ENCODE results near the gene RASGRP4.
A peak's percentile ranks its signal among the peaks of the same experiment; 100 is the strongest.
"Not testable (repeated sequence)": the region's sequence is repeated elsewhere in the genome, so short reads cannot be mapped to it uniquely, and the experiment has no call there.

RASGRP4 gene, protein sequence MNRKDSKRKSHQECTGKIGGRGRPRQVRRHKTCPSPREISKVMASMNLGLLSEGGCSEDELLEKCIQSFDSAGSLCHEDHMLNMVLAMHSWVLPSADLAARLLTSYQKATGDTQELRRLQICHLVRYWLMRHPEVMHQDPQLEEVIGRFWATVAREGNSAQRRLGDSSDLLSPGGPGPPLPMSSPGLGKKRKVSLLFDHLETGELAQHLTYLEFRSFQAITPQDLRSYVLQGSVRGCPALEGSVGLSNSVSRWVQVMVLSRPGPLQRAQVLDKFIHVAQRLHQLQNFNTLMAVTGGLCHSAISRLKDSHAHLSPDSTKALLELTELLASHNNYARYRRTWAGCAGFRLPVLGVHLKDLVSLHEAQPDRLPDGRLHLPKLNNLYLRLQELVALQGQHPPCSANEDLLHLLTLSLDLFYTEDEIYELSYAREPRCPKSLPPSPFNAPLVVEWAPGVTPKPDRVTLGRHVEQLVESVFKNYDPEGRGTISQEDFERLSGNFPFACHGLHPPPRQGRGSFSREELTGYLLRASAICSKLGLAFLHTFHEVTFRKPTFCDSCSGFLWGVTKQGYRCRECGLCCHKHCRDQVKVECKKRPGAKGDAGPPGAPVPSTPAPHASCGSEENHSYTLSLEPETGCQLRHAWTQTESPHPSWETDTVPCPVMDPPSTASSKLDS

DNA sequence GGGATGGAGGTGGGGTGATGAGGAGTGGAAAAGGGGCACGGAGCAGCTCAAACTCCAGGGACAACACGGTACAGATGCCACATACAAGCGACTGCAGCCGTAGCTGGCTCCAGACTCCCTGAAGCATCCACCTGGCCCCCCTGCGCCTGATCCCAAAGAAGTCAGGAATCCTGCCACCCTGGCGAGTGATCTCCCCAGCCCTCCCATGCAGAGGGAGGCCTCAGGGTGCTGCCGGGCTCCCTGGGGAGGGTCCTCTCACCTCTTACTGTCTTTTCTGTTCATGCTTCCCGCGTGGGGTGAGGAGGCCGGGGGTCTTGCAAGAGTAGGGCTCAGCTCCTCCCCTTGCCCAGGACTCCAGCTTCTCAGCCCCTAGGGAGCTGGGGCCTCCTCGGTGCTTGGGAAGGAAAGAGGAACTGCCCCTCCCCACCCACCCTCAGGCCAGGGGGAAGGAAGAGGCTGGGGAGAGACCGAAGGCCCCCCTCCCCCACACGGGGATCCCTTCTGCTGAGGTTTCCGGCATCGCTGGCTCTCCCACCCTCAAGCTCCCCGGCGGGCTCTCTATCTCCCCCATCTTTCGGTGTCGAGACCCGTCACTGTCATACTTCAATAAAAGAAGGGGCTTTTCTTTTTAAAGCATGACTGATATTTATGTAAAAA, at the start of gene RASGRP4:
Gene RASGRP4 (minus strand): TSS at position 410 of the 657 bp plus-strand sequence. CDS start 128 bp downstream, at position 282.
- peak; percentile 43 for DNase-seq

DNA sequence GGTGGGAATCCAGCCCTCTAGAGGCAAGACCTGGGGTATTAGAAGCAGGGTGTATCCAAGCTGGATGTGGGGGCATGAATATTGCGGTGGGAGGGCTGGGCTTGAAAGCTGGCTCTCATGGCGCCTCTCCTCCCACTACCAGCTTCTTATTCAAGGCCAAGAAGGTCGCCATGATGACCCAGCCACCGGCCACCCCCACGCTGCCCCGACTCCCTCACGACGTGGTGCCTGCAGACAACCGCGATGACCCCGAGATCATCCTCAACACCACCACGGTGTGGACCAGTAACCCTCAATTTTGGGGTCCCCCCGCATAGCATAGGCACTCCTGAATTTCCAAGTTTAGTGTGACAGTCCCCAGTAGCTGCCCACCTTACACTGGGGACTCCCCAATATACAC, 49.2 kb upstream of the RASGRP4 start:
- DNase-seq, result no peak

DNA sequence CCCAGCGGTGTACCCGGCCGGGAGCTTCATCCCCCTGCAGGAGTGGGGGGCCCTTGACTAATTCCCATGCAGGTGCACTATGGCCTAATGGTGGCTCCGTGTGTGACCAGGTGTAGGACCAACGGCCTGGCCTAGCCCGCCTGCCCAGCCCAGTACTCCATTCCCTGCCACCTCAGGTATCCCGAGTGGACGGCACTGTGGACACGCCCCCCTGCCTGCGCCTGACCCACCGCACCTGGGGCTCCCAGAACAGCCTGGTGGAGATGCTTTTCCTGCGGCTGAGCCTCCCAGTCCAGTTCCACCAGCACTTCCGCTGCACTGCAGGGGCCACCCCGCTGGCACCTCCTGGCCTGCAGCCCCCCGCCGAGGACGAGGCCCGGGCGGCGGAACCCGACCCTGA, 47.2 kb upstream of the RASGRP4 start:
- no peak for DNase-seq

DNA sequence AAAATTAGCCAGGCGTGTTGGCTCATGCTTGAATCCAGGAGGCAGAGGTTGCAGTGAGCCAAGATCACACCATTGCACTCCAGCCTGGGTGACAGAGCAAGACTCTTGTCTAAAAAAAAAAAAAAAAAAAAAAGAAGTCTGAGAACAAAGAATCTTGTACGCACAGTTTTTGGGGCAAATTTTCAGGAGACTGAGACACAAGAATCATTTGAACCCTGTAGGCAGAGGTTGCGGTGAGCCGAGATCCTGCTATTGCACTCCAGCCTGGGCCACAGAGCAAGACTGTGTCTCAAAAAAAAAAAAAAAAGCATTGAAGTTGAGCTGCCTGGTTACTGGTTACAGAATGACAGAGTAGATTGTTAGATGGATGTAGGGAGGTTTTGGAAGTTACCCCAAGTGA, 46.7 kb upstream of the RASGRP4 start:
- DNase-seq, result not testable (repeated sequence)

DNA sequence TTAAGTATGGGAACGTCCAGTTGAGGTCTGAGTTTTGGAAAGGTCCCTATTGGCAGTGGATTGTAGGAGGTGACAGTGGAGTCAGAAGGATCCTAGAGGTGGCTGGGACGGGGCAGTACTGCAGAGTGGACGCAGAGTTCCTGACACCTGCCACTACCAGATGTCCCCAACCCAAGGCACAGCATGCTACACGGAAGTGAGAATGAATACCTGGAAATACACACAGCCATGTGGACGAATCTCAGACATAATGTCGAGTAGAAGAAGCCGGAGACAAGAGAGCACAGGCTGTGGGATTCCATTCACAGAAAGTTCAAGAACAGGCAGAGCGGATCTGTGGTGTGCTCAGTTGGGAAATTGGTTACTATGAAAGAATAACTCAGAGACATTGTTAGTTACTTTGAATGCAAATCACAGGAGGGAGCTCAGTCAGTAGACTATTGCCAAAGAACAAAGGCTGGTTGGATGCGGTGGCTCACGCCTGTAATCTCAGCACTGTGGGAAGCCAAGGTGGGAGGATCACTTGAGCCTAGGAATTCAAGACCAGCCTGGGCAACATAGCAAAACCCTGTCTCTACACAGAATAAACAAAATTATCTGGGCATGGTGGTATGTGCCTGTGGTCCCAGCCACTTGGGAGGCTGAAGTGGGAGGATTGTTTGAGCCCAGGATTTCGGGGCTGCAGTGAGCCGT, 44.9 kb upstream of the RASGRP4 start:
- DNase-seq, result no peak

DNA sequence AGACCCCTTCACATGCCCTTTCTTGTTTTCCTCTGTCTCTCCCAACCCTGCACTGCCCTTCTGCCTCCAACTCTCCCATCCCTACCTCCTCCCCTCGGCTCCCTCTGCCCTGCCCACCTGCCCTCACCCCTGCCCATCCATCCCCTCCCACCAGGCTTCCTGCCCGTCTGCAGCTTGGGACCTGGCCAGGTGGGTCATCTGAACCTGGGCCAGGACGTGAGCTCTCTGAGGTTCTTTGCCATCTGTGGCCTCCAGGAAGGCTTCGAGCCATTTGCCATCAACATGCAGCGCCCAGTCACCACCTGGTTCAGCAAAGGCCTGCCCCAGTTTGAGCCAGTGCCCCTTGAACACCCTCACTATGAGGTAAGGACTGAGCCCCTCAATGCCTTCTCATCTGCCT, 43.1 kb upstream of the RASGRP4 start:
- DNase-seq, result no peak

DNA sequence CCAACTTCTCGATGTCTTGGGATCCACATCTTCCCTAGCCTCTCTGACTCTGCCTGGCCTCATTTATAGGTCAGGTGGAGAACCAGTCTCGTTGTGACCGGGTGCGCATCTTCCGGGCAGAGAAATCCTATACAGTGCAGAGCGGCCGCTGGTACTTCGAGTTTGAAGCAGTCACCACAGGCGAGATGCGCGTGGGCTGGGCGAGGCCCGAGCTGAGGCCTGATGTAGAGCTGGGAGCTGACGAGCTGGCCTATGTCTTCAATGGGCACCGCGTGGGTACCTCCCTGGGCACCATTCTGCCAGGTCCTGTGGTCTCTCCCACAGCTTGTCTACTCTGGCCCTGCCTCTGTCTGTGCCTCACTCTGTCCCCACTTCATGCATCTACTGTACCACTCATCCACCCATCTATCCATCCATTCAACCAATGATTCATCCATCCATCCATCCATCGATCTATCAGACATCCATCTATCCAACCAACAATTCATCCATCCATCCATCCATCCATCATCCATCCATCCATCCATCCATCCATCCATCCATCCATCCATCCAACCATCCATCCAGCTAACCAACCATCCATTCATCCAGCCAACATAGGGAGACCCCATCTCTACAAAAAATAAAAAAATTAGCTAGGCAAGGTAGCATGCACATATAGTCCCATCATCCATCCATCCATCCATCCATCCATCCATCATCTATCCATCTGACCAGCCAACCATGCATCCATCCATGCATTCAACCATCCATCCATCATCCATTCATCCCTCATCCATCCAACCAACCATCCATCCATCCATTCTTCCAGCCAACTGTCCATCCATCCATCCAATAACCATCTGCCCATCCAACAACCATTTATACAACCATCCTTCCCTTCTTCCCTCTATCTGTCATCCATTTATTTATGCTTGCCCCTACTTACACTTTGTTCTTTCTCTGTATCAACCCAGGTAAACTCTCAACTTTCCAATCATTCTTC, 41.8 kb upstream of the RASGRP4 start:
- DNase-seq, result no peak

DNA sequence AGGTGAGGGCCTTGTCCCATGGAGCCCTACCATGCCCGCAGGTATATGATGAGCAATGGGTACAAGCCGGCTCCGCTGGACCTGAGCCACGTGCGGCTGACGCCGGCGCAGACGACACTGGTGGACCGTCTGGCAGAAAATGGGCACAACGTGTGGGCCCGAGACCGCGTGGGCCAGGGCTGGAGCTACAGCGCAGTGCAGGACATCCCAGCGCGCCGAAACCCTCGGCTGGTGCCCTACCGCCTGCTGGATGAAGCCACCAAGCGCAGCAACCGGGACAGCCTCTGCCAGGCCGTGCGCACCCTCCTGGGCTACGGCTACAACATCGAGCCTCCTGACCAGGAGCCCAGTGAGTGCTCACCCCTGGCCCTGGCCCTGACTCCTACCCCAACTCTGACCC, 40.0 kb upstream of the RASGRP4 start:
- no peak for DNase-seq

DNA sequence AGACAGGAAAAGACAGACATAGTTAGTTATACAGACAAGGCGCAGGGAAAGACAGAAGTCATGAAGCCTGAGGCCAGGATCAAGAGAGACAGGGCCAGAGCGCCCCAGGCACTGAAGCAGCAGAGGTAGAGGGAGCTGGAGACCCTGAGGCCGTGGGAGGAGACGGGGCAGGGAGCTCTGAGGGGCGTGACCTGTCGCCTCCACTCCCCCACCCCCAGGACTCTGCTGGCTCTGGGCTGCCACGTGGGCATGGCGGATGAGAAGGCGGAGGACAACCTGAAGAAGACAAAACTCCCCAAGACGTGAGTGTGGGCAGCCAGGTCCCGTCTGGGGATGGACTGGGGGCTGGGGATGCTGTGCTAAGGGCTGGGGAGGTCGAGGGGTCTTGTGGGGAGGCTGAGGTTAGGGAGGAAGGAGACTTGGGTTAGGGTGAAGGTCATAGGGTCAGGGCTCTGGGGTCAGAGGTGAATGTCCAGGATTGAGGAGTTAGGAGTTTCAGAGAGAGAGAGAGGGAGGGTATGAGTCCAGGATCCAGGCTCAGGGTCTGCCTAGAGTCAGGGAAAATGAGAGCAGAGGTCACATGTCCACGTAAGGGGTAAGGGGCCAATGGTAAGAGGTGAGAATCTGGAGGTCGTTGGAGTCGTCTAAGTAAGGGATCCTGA, 38.5 kb upstream of the RASGRP4 start:
- no peak for DNase-seq

DNA sequence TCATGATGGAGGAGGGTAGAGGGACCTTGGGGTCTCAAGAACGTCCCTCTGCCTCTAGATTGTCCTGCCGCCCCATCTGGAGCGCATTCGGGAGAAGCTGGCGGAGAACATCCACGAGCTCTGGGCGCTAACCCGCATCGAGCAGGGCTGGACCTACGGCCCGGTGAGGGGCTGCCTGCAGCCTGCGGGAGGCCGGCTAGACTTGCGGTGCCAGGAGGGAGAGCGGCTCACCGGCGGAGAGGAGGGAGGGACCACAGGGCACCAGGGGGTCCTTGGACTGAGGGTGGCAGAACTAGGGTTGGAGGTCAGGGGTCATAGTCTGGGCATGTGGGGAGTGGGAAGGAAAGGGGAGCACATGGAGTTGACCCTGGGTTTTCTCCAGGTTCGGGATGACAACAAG, 37.3 kb upstream of the RASGRP4 start:
- no peak for DNase-seq

DNA sequence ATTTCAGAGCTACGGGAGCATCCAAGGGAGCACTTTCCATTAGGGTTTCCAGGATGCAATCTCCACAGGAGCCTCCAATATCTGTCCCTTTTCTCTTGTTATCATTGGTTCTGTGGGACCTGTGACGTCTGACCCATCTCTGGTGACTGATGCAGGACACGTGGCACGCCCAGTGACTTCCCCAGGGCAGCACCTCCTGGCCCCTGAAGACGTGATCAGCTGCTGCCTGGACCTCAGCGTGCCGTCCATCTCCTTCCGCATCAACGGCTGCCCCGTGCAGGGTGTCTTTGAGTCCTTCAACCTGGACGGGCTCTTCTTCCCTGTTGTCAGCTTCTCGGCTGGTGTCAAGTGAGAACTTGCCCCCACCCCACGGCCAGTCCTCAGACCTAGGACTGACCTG, 33.0 kb upstream of the RASGRP4 start:
- DNase-seq, result no peak

DNA sequence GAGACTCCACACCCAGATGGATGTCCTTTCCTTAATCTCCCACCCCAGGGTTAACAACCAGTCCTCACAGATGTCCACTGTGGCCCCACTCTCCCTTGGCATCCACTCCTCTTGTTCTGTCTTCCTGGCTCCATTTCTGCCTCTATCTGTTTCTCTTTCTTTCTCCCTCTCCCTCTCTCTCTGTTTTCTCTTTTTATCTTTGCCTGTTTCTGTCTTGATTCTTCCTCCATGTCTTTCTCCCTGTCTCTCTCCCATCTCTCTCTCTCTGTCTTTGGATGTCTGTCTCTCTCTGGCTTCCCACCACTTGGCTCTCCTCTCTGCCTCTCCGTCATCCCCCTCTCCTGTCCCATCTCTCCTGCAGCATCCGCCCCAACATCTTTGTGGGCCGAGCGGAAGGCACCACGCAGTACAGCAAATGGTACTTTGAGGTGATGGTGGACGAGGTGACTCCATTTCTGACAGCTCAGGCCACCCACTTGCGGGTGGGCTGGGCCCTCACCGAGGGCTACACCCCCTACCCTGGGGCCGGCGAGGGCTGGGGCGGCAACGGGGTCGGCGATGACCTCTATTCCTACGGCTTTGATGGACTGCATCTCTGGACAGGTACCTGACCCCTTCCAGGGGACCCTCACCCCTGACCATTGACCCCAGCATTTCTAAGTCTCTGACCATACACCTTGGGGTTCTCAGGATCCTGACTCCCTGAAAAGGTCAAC, 31.8 kb upstream of the RASGRP4 start:
- DNase-seq, result no peak

DNA sequence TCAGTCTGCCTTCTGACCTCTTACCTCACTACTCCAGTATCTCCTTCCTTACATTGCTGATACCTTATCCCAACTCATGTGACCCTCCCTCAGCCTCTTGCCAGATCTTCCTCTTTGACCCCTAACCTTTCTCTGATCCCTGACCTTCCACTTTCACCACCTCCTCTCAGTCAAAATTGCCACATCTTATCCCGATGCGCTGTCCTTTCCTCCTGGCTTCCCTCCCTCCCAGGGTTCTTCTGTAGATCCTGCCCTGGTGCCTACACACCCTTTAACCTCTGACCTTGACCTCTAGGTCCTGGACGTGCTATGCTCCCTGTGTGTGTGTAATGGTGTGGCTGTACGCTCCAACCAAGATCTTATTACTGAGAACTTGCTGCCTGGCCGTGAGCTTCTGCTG, 31.2 kb upstream of the RASGRP4 start:
- no peak for DNase-seq

DNA sequence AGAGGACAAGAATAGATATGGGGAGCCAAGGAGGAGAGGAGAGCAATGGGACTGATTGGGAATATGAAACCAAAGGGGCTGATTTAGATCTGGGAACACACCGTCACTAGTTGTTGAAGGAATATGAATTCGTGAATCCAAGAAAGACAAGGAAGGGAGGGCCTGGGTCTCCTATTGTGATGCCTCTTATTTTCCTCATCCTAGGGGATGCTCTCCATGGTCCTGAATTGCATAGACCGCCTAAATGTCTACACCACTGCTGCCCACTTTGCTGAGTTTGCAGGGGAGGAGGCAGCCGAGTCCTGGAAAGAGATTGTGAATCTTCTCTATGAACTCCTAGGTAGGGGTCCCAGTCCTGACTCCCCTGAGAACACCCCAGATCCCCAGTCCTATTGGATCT, 29.0 kb upstream of the RASGRP4 start:
- DNase-seq, result no peak

DNA sequence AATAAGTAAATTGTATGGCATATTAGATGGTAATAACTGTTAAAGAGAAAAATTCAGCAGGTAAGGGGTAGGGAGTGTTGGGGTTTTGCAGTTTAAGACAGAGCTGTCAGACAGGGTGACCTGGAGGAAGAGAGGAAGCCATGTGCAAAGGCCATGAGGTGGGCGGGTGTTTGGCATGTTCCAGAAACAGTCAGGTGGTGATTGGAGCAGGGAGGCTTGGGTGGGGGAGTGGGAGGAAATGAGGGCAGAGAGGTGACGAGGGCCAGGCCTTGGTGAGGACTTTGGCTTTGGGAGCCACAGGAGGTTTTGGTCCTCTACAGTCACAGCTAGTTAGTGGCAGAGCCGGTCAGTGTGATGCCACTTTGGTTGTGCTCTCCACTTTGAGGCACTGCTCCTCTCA, 27.6 kb upstream of the RASGRP4 start:
- DNase-seq, result no peak

DNA sequence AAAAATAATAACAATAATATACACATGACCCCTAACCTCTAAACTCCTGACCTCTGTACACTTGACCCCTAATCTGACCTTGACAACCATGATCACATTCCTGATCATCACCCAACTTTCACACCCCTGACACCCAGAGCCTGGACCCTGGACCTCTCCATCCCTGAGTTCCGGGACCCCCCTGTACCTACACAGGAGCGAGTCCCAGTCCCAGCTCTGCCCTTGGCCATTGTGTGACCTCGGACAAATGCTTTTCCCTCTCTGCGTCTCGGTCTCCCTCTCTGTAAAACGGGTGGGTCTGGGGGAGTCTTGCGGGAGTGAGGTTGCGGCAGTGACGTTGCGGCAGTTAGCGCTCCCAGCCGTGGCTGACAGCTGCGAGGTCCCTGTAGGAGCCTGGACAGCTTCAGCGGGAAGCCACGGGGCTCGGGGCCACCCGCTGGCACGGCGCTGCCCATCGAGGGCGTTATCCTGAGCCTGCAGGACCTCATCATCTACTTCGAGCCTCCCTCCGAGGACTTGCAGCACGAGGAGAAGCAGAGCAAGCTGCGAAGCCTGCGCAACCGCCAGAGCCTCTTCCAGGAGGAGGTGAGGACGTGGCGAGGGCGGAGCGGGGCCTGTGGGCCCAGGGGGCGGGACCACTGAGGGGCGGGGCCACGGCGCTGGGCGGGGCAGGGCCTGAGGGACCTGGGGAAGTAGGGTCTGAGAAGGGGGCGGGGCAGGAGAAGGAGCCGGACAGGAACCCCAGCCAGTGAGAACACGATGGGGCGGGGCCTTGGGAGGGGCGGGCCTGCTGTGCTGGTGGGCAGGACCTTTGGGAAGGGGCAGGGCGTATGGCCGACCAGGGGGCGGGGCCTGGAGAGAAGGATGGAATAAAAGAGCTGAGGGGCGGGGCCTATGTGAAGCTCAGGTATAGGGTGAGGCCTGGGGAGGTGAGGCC, 26.7 kb upstream of the RASGRP4 start:
- no peak for DNase-seq

DNA sequence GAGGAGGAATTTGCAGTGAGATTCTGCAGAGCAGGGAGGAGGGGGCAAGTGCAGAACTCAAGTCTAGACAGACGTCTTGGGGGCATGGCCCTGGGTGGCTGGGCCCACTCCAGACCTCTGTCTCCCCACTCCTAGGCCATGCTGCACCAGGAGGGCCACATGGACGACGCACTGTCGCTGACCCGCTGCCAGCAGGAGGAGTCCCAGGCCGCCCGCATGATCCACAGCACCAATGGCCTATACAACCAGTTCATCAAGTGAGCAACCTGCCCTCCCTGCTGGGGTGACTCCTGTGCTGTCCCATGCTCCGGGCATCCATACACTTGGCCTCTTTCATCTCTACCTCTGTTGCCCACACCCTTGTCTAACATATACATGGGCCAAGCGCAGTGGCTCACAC, 25.6 kb upstream of the RASGRP4 start:
- no peak for DNase-seq

DNA sequence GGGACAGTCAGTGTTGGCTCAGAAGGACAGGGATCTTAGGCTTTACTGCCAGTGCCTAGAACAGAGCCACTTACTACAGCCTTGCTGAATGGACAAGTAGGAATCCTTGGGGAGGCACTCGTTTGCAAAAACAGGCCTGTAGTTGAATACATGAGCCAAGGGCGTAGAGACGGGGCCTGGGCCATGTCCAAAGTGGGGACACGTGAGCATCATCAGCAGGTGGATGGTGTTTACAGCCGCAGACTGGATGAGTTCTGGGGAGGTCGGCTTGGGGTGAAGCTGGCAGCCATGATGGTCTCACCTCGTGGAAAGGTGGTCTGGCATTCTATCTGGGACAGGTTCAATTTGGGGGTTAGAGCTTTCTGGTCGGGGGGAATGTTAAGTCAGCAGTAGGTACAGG, 25.0 kb upstream of the RASGRP4 start:
- DNase-seq, result no peak

DNA sequence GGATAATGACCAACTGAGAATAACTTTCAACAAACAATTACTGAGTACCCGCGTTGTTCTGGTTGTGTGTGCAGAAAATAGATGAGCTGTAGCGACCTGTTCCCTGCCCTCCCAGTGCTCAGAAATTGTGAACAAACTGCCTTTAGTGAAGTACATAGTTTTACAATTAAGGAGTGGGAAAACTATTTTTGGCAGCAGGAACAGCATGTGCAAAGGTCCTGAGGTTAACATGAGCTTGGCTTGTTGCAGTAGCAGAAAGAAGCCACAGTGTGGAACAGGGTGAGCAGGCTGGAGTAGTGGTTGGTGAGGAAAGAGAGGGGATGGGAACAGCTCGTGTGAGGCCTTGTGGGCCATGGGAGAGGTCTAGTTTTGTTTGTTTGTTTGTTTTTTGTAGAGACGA, 23.5 kb upstream of the RASGRP4 start:
- DNase-seq, result no peak

DNA sequence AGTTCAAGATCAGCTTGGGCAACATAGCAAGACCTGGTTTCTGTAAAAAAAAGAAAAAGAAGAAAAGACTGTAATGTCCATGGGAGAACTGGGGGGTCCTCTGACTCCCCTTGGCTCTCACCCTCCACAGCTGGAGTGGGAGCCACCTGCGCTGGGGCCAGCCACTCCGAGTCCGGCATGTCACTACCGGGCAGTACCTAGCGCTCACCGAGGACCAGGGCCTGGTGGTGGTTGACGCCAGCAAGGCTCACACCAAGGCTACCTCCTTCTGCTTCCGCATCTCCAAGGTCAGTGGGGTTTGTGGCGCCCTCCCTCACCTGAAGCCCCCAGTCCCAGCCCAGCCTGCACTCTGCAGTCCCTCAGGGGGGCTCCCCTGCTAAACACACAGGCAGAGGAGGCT, 22.2 kb upstream of the RASGRP4 start:
- no peak for DNase-seq

All from CD4-positive, alpha-beta T cell treated with Interleukin-12 subunit alpha and Interleukin-12 subunit beta, for 1 hour (primary cell).